ENCODE measurements around the gene MVB12B.

The MVB12B gene

GRCh38 chr9:126480813-126481212 is 154.2 kb downstream of the MVB12B start:
- H3F3A ChIP-seq (ENCODE audit: insufficient read depth): no peaks in the 10 kb centered on the region
- H3K9ac ChIP-seq (ENCODE audit: low read length): no peak overlapping the region
- H3K36me3 ChIP-seq (ENCODE audit: low read length): no peaks in the 10 kb centered on the region
- TF ChIP-seq CTCF (IDR thresholded peaks at IDR 0.05; ENCODE audit: insufficient read depth, low read length, poor library complexity, severe bottlenecking) (no peak), EZH2phosphoT487 (conservative IDR thresholded peaks at IDR 0.05; ENCODE audit: low read length) (no peak)
- H3K9me3 ChIP-seq (ENCODE audit: insufficient read depth, low read length): no peaks in the 10 kb centered on the region
- H3K9me2 ChIP-seq (replicated peaks; ENCODE audit: insufficient read depth, low read length): no peaks in the 10 kb centered on the region
- no peak overlapping the region for H2AFZ ChIP-seq (ENCODE audit: low read depth, low read length, severe bottlenecking)
- no peak overlapping the region for H3K4me3 ChIP-seq (ENCODE audit: insufficient read depth, low read length, poor library complexity, severe bottlenecking)
- H3K4me2 ChIP-seq (ENCODE audit: low read depth, low read length, poor library complexity, severe bottlenecking): no peak overlapping the region
- no peaks in the 10 kb centered on the region for H3K79me2 ChIP-seq (ENCODE audit: insufficient read depth, low read length)
- H4K20me1 ChIP-seq (ENCODE audit: low read depth, low read length): no peaks in the 10 kb centered on the region
- H3K27me3 ChIP-seq (ENCODE audit: low read length): no peaks in the 10 kb centered on the region
- no peak overlapping the region for H3K27ac ChIP-seq (ENCODE audit: low read depth, low read length)

GRCh38 chr9:126481862-126482261 is 155.2 kb downstream of the MVB12B start:
- Histone ChIP-seq H4K20me1 (ENCODE audit: low read depth, low read length) (no peaks in the 10 kb centered on the region), H3F3A (ENCODE audit: insufficient read depth) (no peaks in the 10 kb centered on the region), H3K36me3 (ENCODE audit: low read length) (no peaks in the 10 kb centered on the region), H2AFZ (ENCODE audit: low read depth, low read length, severe bottlenecking) (no peak overlapping the region), H3K79me2 (ENCODE audit: insufficient read depth, low read length) (no peaks in the 10 kb centered on the region), H3K4me2 (ENCODE audit: low read depth, low read length, poor library complexity, severe bottlenecking) (no peak overlapping the region), H3K9me3 (ENCODE audit: insufficient read depth, low read length) (no peaks in the 10 kb centered on the region), H3K4me3 (ENCODE audit: insufficient read depth, low read length, poor library complexity, severe bottlenecking) (no peak overlapping the region), H3K9me2 (replicated peaks; ENCODE audit: insufficient read depth, low read length) (no peaks in the 10 kb centered on the region), H3K27ac (ENCODE audit: low read depth, low read length) (no peak overlapping the region), H3K9ac (ENCODE audit: low read length) (no peak overlapping the region), H3K27me3 (ENCODE audit: low read length) (no peaks in the 10 kb centered on the region)
- TF ChIP-seq EZH2phosphoT487 (conservative IDR thresholded peaks at IDR 0.05; ENCODE audit: low read length) (no peak), CTCF (IDR thresholded peaks at IDR 0.05; ENCODE audit: insufficient read depth, low read length, poor library complexity, severe bottlenecking) (no peak)

- H4K20me1 ChIP-seq (ENCODE audit: low read depth, low read length): no peaks in the 10 kb centered on the region
- no peaks in the 10 kb centered on the region for H3K79me2 ChIP-seq (ENCODE audit: insufficient read depth, low read length)
- no peak overlapping the region for H3K27ac ChIP-seq (ENCODE audit: low read depth, low read length)
- H3K9me2 ChIP-seq (replicated peaks; ENCODE audit: insufficient read depth, low read length): no peaks in the 10 kb centered on the region
- H3K9me3 ChIP-seq (ENCODE audit: insufficient read depth, low read length): no peaks in the 10 kb centered on the region
- TF ChIP-seq EZH2phosphoT487 (conservative IDR thresholded peaks at IDR 0.05; ENCODE audit: low read length) (no peak), CTCF (IDR thresholded peaks at IDR 0.05; ENCODE audit: insufficient read depth, low read length, poor library complexity, severe bottlenecking) (no peak)
- H3K4me3 ChIP-seq (ENCODE audit: insufficient read depth, low read length, poor library complexity, severe bottlenecking): no peak overlapping the region
- H3K9ac ChIP-seq (ENCODE audit: low read length): no peak overlapping the region
- H2AFZ ChIP-seq (ENCODE audit: low read depth, low read length, severe bottlenecking): no peak overlapping the region
- no peak overlapping the region for H3K4me2 ChIP-seq (ENCODE audit: low read depth, low read length, poor library complexity, severe bottlenecking)
- H3F3A ChIP-seq (ENCODE audit: insufficient read depth): no peaks in the 10 kb centered on the region
- no peaks in the 10 kb centered on the region for H3K36me3 ChIP-seq (ENCODE audit: low read length)
- H3K27me3 ChIP-seq (ENCODE audit: low read length): no peaks in the 10 kb centered on the region
Measured at GRCh38 chr9:126482361-126483044, 155.9 kb downstream of the MVB12B start.

All from SU-DHL-6 (cell line).